Lower lobe of right lung (tissue), 2 donors: ENCODE measurements around the gene TRIM69. TPM values are rescaled to one million over a fixed set of nuclear protein-coding genes. Genes with fewer than 3 reads are reported as not detected.

Experiments
- ATAC-seq, 2 donors: fragments of 200-7000 bp; cut with Tn5 transposase; one replicate each; pipeline ENCODE4 v1.9.1; 2020 to 2022; ENCODE audit warnings: mild to moderate bottlenecking in 2 of 2, moderate library complexity in 2 of 2
- DNase-seq: peaks from one replicate; pipeline ENCODE4 v3.0.0-alpha.2; 2020
- H3K27ac ChIP-seq: fragments of 200-600 bp; one replicate; pipeline ENCODE4 v1.8.0; 2022
- H3K27me3 ChIP-seq: fragments of 200-600 bp; one replicate; pipeline ENCODE4 v1.8.0; 2022; ENCODE audit warnings: low read depth
- H3K36me3 ChIP-seq: fragments of 200-600 bp; one replicate; pipeline ENCODE4 v1.8.0; 2022; ENCODE audit warnings: mild to moderate bottlenecking
- H3K4me1 ChIP-seq: fragments of 200-600 bp; one replicate; pipeline ENCODE4 v1.8.0; 2022
- H3K4me3 ChIP-seq: fragments of 200-600 bp; one replicate; pipeline ENCODE4 v1.8.0; 2022; ENCODE audit warnings: mild to moderate bottlenecking
- H3K9me3 ChIP-seq: fragments of 200-600 bp; one replicate; pipeline ENCODE4 v1.8.0; 2022
- intact Hi-C: fragments of 100-400 bp; cut with DNase I; formaldehyde crosslinking; loops from one replicate; pipeline ENCODE4 v1.11.0; 2022
- total RNA-seq: library from RNA; stranded (reverse); fragmentation: NEBNext Ultra II Directional; extraction: Animal tissue kit (Norgen Biotek cat#: 25700); gene quantifications from one replicate; pipeline ENCODE4 v1.2.1, GENCODE V29; 2021
- TF ChIP-seq, protein P1 (sequence below): fragments of 200-600 bp; IDR thresholded peaks from one replicate; pipeline ENCODE4 v1.8.0; 2022; ENCODE audit warnings: antibody characterized with exemption, mild to moderate bottlenecking
- donor health status: DM: no; HTN: yes; CAD: no; lungs with severe emphysema.

Gene TRIM69
- total RNA-seq, 1 donor from 2014 or later, result 27.2 TPM

GRCh38 chr15:44790215-44790614 is 53.9 kb downstream of the TRIM69 start:
- Histone ChIP-seq H3K36me3 (no peaks in the 10 kb centered on the region), H3K4me3 (no peak overlapping the region), H3K9me3 (no peaks in the 10 kb centered on the region), H3K27ac (no peak overlapping the region), H3K27me3 (no peaks in the 10 kb centered on the region), H3K4me1 (no peaks in the 10 kb centered on the region)
- intact Hi-C loops, result no loop called here
- no peak for DNase-seq
- no peak for ATAC-seq
- TF ChIP-seq, protein P1, sequence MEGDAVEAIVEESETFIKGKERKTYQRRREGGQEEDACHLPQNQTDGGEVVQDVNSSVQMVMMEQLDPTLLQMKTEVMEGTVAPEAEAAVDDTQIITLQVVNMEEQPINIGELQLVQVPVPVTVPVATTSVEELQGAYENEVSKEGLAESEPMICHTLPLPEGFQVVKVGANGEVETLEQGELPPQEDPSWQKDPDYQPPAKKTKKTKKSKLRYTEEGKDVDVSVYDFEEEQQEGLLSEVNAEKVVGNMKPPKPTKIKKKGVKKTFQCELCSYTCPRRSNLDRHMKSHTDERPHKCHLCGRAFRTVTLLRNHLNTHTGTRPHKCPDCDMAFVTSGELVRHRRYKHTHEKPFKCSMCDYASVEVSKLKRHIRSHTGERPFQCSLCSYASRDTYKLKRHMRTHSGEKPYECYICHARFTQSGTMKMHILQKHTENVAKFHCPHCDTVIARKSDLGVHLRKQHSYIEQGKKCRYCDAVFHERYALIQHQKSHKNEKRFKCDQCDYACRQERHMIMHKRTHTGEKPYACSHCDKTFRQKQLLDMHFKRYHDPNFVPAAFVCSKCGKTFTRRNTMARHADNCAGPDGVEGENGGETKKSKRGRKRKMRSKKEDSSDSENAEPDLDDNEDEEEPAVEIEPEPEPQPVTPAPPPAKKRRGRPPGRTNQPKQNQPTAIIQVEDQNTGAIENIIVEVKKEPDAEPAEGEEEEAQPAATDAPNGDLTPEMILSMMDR, result no peak

DNA sequence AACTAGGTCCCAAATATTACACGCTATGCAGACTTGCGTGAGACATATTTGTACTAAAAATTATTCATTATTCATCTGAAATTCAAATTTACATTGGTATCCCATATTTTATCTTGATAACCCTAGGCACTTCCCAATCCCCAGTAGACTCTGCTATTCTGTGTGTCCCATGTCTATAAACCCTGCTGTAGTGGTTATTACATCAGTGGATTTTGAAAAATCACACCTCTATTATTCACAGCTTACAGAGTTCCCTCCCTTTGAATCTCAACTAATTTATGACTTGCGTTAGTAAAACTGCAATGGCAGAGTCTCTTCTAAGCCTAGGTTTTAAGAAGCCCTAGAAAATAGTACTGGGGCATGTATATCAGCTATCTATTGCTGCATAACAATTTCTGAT is 54.3 kb downstream of the TRIM69 start:
- TF ChIP-seq, protein P1, result no peak
- Histone ChIP-seq H3K27ac (no peak overlapping the region), H3K9me3 (no peaks in the 10 kb centered on the region), H3K36me3 (no peaks in the 10 kb centered on the region), H3K4me3 (no peak overlapping the region), H3K27me3 (no peaks in the 10 kb centered on the region), H3K4me1 (no peaks in the 10 kb centered on the region)
- intact Hi-C loops, result no loop called here
- ATAC-seq (no peak), DNase-seq (no peak)

GRCh38 chr15:44792715-44793114 is 56.4 kb downstream of the TRIM69 start:
- ATAC-seq, result no peak
- no peak overlapping the region for H3K27ac ChIP-seq

GRCh38 chr15:44794072-44794471 is 57.7 kb downstream of the TRIM69 start:
- H3K27me3 ChIP-seq, result no peaks in the 10 kb centered on the region
- no peaks in the 10 kb centered on the region for H3K36me3 ChIP-seq
- no peaks in the 10 kb centered on the region for H3K4me1 ChIP-seq
- TF ChIP-seq, protein P1, result no peak
- no peak overlapping the region for H3K27ac ChIP-seq
- no peak for ATAC-seq
- no peak for DNase-seq
- intact Hi-C loops, result no loop called here
- H3K4me3 ChIP-seq, result no peak overlapping the region
- no peaks in the 10 kb centered on the region for H3K9me3 ChIP-seq

More at GRCh38 chr15:44792715-44793114, 56.4 kb downstream of the TRIM69 start:
- Histone ChIP-seq H3K36me3 (no peaks in the 10 kb centered on the region), H3K27me3 (no peaks in the 10 kb centered on the region), H3K9me3 (no peaks in the 10 kb centered on the region), H3K4me1 (no peaks in the 10 kb centered on the region), H3K4me3 (no peak overlapping the region)
- intact Hi-C loops, result no loop called here
- TF ChIP-seq, protein P1, result no peak
- no peak for DNase-seq

GRCh38 chr15:44796508-44796907 is 60.2 kb downstream of the TRIM69 start:
- ATAC-seq, result no peak
- H3K9me3 ChIP-seq, result no peaks in the 10 kb centered on the region
- intact Hi-C loops, result no loop called here
- H3K4me3 ChIP-seq, result no peak overlapping the region
- no peaks in the 10 kb centered on the region for H3K36me3 ChIP-seq
- no peaks in the 10 kb centered on the region for H3K4me1 ChIP-seq
- TF ChIP-seq, protein P1, result no peak
- H3K27me3 ChIP-seq, result no peaks in the 10 kb centered on the region
- no peak overlapping the region for H3K27ac ChIP-seq
- no peak for DNase-seq

GRCh38 chr15:44798826-44799225 is 62.5 kb downstream of the TRIM69 start:
- Histone ChIP-seq H3K9me3 (no peaks in the 10 kb centered on the region), H3K4me1 (no peaks in the 10 kb centered on the region), H3K36me3 (no peaks in the 10 kb centered on the region), H3K27me3 (no peaks in the 10 kb centered on the region), H3K4me3 (no peak overlapping the region), H3K27ac (no peak overlapping the region)
- TF ChIP-seq, protein P1, result no peak
- intact Hi-C loops, result no loop called here
- DNase-seq (no peak), ATAC-seq (no peak)
